H9 (cell line): ENCODE measurements around the gene MZT2A. TPM values are rescaled to one million over a fixed set of nuclear protein-coding genes. Genes with fewer than 3 reads are reported as not detected.
"Not testable (repeated sequence)": the region's sequence is repeated elsewhere in the genome, so short reads cannot be mapped to it uniquely, and the experiment has no call there.

Experiments
- DNase-seq: peaks from one replicate; pipeline ENCODE4 v3.0.0-alpha.2; 2017
- H2AFZ ChIP-seq: one replicate; pipeline ENCODE4 v1.6.1; 2013; ENCODE audit warnings: mild to moderate bottlenecking, low read length, control low read depth, moderate library complexity
- H2AK5ac ChIP-seq: 2 replicates; pipeline ENCODE4 v1.6.1; 2013; ENCODE audit warnings: low read length, control low read depth, mixed read lengths; ENCODE audit not compliant: insufficient read length
- H2BK120ac ChIP-seq: one replicate; pipeline ENCODE4 v1.6.1; 2013; ENCODE audit warnings: low read depth, mild to moderate bottlenecking, low read length, control low read depth, inconsistent platforms; ENCODE audit not compliant: poor library complexity, severe bottlenecking
- H2BK12ac ChIP-seq: 2 replicates; pipeline ENCODE4 v1.6.1; 2013; ENCODE audit warnings: low read length, control low read depth, mixed read lengths, low read depth; ENCODE audit not compliant: insufficient read length
- H2BK15ac ChIP-seq: 2 replicates; pipeline ENCODE4 v1.6.1; 2013; ENCODE audit warnings: low read depth, low read length, control low read depth
- H2BK20ac ChIP-seq: one replicate; pipeline ENCODE4 v1.6.1; 2013; ENCODE audit warnings: low read depth, mild to moderate bottlenecking, low read length, control low read depth, inconsistent platforms; ENCODE audit not compliant: poor library complexity, severe bottlenecking
- H2BK5ac ChIP-seq: 2 replicates; pipeline ENCODE4 v1.6.1; 2013; ENCODE audit warnings: low read length, control low read depth, mixed read lengths; ENCODE audit not compliant: insufficient read length
- H3K14ac ChIP-seq: 2 replicates; pipeline ENCODE4 v1.6.1; 2013; ENCODE audit warnings: low read length, control low read depth; ENCODE audit not compliant: insufficient read depth
- H3K18ac ChIP-seq: 2 replicates; pipeline ENCODE4 v1.6.1; 2013; ENCODE audit warnings: low read depth, mild to moderate bottlenecking, mixed read lengths, low read length, control low read depth; ENCODE audit not compliant: insufficient read length
- H3K23ac ChIP-seq: 2 replicates; pipeline ENCODE4 v1.6.1; 2013; ENCODE audit warnings: low read length, control low read depth, mixed read lengths, low read depth; ENCODE audit not compliant: insufficient read length
- H3K23me2 ChIP-seq: 2 replicates; pipeline ENCODE4 v1.6.1; 2013; ENCODE audit warnings: low read depth, mild to moderate bottlenecking, mixed read lengths, low read length, control low read depth; ENCODE audit not compliant: insufficient read length, poor library complexity, severe bottlenecking
- H3K27ac ChIP-seq: 2 replicates; pipeline ENCODE4 v1.5.1; 2013; ENCODE audit warnings: low read length, control low read depth, mixed read lengths, low read depth; ENCODE audit not compliant: insufficient read length
- H3K27me3 ChIP-seq: 2 replicates; pipeline ENCODE4 v1.6.1; 2013; ENCODE audit warnings: low read length, control low read depth, inconsistent platforms; ENCODE audit not compliant: insufficient read depth
- H3K4ac ChIP-seq: 2 replicates; pipeline ENCODE4 v1.6.1; 2013; ENCODE audit warnings: low read depth, mild to moderate bottlenecking, control low read depth, inconsistent platforms, low read length, moderate library complexity
- H3K4me1 ChIP-seq: 2 replicates; pipeline ENCODE4 v1.6.1; 2013; ENCODE audit warnings: low read length, control low read depth, inconsistent platforms; ENCODE audit not compliant: insufficient read depth
- H3K4me2 ChIP-seq: 2 replicates; pipeline ENCODE4 v1.6.1; 2013; ENCODE audit warnings: low read length, control low read depth, mixed read lengths; ENCODE audit not compliant: insufficient read length, insufficient read depth
- H3K56ac ChIP-seq: 2 replicates; pipeline ENCODE4 v1.6.1; 2013; ENCODE audit warnings: low read depth, mild to moderate bottlenecking, mixed read lengths, low read length, control low read depth; ENCODE audit not compliant: insufficient read length
- H3K79me1 ChIP-seq: 2 replicates; pipeline ENCODE4 v1.6.1; 2013; ENCODE audit warnings: low read depth, mild to moderate bottlenecking, moderate library complexity, low read length, control low read depth, inconsistent platforms; ENCODE audit not compliant: insufficient read depth, poor library complexity, severe bottlenecking
- H3K79me2 ChIP-seq: 2 replicates; pipeline ENCODE4 v1.6.1; 2013; ENCODE audit warnings: low read length, control low read depth, inconsistent platforms; ENCODE audit not compliant: insufficient read depth
- H3K9ac ChIP-seq: 2 replicates; pipeline ENCODE4 v1.6.1; 2013; ENCODE audit warnings: low read length, control low read depth, mixed read lengths; ENCODE audit not compliant: insufficient read length; ENCODE audit errors: extremely low read depth
- H3K9me3 ChIP-seq: one replicate; pipeline ENCODE4 v1.6.1; 2013; ENCODE audit warnings: low read depth, low read length, inconsistent platforms; ENCODE audit not compliant: control insufficient read depth
- H3T11ph ChIP-seq: one replicate; pipeline ENCODE4 v1.6.1; 2013; ENCODE audit warnings: mild to moderate bottlenecking, low read length, control low read depth, inconsistent platforms
- H4K20me1 ChIP-seq: one replicate; pipeline ENCODE4 v1.6.1; 2013; ENCODE audit not compliant: control insufficient read depth, insufficient read length, insufficient read depth
- H4K5ac ChIP-seq: 2 replicates; pipeline ENCODE4 v1.6.1; 2013; ENCODE audit warnings: low read depth, mild to moderate bottlenecking, mixed read lengths, low read length, control low read depth; ENCODE audit not compliant: insufficient read length
- H4K8ac ChIP-seq: replicated peaks from 2 replicates; pipeline ENCODE4 v1.6.1; 2013; ENCODE audit warnings: low read length, control low read depth, mixed read lengths, low read depth; ENCODE audit not compliant: insufficient read length
- H4K91ac ChIP-seq: 2 replicates; pipeline ENCODE4 v1.6.1; 2013; ENCODE audit warnings: low read depth, mild to moderate bottlenecking, moderate library complexity, mixed read lengths, low read length, control low read depth; ENCODE audit not compliant: insufficient read length
- H3K27ac Mint-ChIP-seq, 3 experiments: 2 replicates in 2 of 3; 3 replicates in 1 of 3; pipeline ENCODE4 v1.8.0; 2020 to 2021; ENCODE audit warnings: mixed read lengths in 3 of 3, mild to moderate bottlenecking in 1 of 3, moderate library complexity in 1 of 3
- H3K27me3 Mint-ChIP-seq: 2 replicates; pipeline ENCODE4 v1.8.0; 2021; ENCODE audit warnings: low read depth, mild to moderate bottlenecking, moderate library complexity, mixed read lengths
- H3K36me3 Mint-ChIP-seq, 3 experiments: 2 replicates in 2 of 3; 3 replicates in 1 of 3; pipeline ENCODE4 v1.8.0; 2020 to 2021; ENCODE audit warnings: low read depth in 3 of 3, mixed read lengths in 3 of 3; ENCODE audit not compliant: insufficient read depth in 1 of 3
- H3K4me1 Mint-ChIP-seq, 2 experiments: 2 replicates each; pipeline ENCODE4 v1.8.0; 2020; ENCODE audit warnings: mixed read lengths in 2 of 2
- H3K4me3 Mint-ChIP-seq, 2 experiments: 2 replicates in 1 of 2; 3 replicates in 1 of 2; pipeline ENCODE4 v1.8.0; 2020 to 2021; ENCODE audit warnings: mild to moderate bottlenecking in 2 of 2, mixed read lengths in 2 of 2, moderate library complexity in 1 of 2
- H3K9me3 Mint-ChIP-seq, 2 experiments: 2 replicates in 1 of 2; 3 replicates in 1 of 2; pipeline ENCODE4 v1.8.0; 2020; ENCODE audit warnings: mild to moderate bottlenecking in 2 of 2, mixed read lengths in 2 of 2, moderate library complexity in 1 of 2
- WGBS: extraction: QIAGEN DNeasy Blood & Tissue Kit; methylation state at CpG from one replicate; pipeline ENCODE4 v1.1.7; 2013; ENCODE audit warnings: missing lambda C conversion rate, low lambda C conversion rate, mixed read lengths; ENCODE audit not compliant: insufficient read length; ENCODE audit errors: extremely low coverage; 5-methylcytosine and 5-hydroxymethylcytosine counted together
- total RNA-seq: library from RNA; stranded (reverse); gene quantifications from 2 replicates; pipeline ENCODE4 v1.2.1, GENCODE V29; 2021

Gene MZT2A
- total RNA-seq, 1 experiment from 2014 or later = 127 TPM

GRCh38 chr2:131471624-131472023 lies 20.6 kb downstream of the MZT2A start:
- WGBS = no CpG with 5 or more reads among the region's 8 CpGs
- H4K8ac ChIP-seq, H2BK12ac ChIP-seq, H3K56ac ChIP-seq, H2BK20ac ChIP-seq, H3K79me1 ChIP-seq, H2BK15ac ChIP-seq, H4K20me1 ChIP-seq, H3K18ac ChIP-seq, H3K27me3 ChIP-seq, H2AFZ ChIP-seq, H3K36me3 Mint-ChIP-seq, DNase-seq, H3T11ph ChIP-seq, H3K9ac ChIP-seq, H3K9me3 ChIP-seq, H2AK5ac ChIP-seq, H3K4me1 ChIP-seq, H3K4me3 Mint-ChIP-seq, H4K5ac ChIP-seq, H3K4me2 ChIP-seq, H3K23ac ChIP-seq, H3K27ac ChIP-seq, H3K4ac ChIP-seq, H3K23me2 ChIP-seq, H3K79me2 ChIP-seq, H3K27me3 Mint-ChIP-seq, H3K4me1 Mint-ChIP-seq, H3K9me3 Mint-ChIP-seq, H3K14ac ChIP-seq, H2BK120ac ChIP-seq, H4K91ac ChIP-seq, H2BK5ac ChIP-seq: not testable (repeated sequence)
- H3K27ac Mint-ChIP-seq = 0 out of 7 replicates have a peak overlapping the region, but pooled peaks of 1 of the 3 experiments have one; percentile 18

GRCh38 chr2:131470944-131471343 lies 21.3 kb downstream of the MZT2A start:
- H2BK120ac ChIP-seq, H3K9ac ChIP-seq, H3K79me2 ChIP-seq, H3K27ac Mint-ChIP-seq, H2AFZ ChIP-seq, H3K56ac ChIP-seq, H4K8ac ChIP-seq, H3T11ph ChIP-seq, H3K27me3 Mint-ChIP-seq, H2BK15ac ChIP-seq, H3K79me1 ChIP-seq, DNase-seq, H3K36me3 Mint-ChIP-seq, H4K91ac ChIP-seq, H2BK20ac ChIP-seq, H3K23me2 ChIP-seq, H3K9me3 ChIP-seq, H2BK5ac ChIP-seq, H3K18ac ChIP-seq, H3K4me1 Mint-ChIP-seq, H4K20me1 ChIP-seq, H3K4me1 ChIP-seq, H4K5ac ChIP-seq, H3K23ac ChIP-seq, H3K9me3 Mint-ChIP-seq, H2BK12ac ChIP-seq, H3K27ac ChIP-seq, H2AK5ac ChIP-seq, H3K27me3 ChIP-seq, H3K4ac ChIP-seq, H3K14ac ChIP-seq, H3K4me2 ChIP-seq, H3K4me3 Mint-ChIP-seq: not testable (repeated sequence)
- WGBS = no CpG with 5 or more reads among the region's 3 CpGs
